Stimulated activated CD4-positive, alpha-beta T cell treated with anti-CD3 and anti-CD28 coated beads, Interleukin-1b, Interleukin-23, amount 100 ng/mL, for 1 hour (primary cell): Measurements from ENCODE around the gene PSG11.
"Not testable (repeated sequence)": the region's sequence is repeated elsewhere in the genome, so short reads cannot be mapped to it uniquely, and the experiment has no call there.

Source experiments
- DNase-seq, 2 donors: peaks; one replicate each; pipeline ENCODE4 v3.0.0-alpha.2; 2020; ENCODE audit warnings: low read depth in 2 of 2

The PSG11 gene

DNA sequence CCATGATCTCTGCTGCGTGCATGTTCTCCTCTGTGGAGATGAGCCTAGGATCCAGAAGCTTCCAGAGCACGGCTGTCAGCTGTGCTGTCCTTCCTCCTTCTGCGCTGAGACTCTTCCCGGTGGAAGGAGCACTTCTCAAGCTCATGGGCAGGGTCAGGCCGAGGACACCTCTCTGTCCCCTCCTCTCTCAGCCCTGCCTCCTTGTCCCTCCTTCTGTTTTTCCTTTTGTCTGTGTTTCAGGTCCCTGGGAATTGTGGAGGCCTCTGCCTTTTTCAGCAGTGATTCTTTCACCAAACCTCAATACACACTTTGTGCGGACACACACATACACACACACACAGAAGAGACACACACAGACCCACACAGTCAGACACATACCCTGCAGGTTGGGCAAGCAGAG lies at the start of gene PSG11:
PSG11 (minus strand) TSS at position 101 of the 400 bp plus-strand sequence; CDS start at position 4, 97 bp downstream.
- not testable (repeated sequence) for DNase-seq

DNA sequence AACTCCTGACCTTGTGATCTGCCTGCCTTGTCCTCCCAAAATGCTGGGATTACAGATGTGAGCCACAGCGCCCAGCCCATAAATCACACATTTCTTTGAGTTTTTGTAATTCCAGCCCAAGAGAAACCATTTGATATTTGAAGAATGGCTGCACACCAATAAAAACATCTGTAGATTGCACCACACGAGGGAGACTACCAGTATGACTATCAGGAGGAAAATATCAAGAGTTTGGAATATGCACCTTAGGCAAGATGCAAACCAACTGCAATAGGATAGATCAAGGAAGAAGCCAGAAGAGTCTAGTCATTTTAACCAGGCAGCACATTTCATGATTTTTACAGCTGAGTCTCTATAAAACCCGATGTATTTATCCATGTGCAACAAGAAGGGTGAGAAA lies 36.1 kb upstream of the PSG11 start:
- not testable (repeated sequence) for DNase-seq

DNA sequence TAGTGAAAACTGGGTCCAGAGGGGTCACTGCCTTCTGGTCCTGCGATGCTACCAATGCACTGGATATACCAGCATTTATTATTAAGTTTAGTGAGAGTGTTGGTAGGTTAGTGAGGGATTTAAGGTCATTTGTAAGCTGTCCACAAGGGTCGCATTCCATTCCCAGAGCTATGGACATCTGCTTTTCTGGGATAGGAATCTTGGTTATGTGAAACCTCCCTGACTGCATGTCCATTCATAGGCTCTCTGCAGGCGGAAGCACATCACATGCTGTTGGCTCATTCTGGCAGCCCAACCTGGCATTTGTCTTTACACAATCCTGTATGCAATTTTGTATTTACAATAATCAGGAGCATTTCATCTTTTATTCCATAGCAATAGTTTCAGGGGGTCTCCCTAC lies 35.1 kb upstream of the PSG11 start:
- DNase-seq = not testable (repeated sequence)

DNA sequence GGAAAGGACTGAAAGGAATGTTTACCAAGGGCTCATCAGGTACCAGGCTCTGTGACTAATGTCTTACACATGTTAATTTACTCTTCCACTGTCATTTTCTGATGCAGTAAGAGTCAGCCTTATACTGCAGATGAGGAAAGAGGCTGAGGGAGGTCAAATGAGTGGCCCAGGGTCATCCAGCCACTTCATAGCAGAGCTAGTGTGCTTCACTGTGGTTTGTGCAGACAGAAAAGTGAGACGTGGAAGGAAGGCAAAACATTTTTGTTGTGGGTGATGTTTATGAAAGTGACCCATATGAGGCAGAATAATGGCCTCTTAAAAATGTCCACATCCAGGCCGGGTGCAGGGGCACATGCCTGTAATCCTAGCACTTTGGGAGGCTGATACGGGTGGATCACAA lies 34.0 kb upstream of the PSG11 start:
- DNase-seq = not testable (repeated sequence)

DNA sequence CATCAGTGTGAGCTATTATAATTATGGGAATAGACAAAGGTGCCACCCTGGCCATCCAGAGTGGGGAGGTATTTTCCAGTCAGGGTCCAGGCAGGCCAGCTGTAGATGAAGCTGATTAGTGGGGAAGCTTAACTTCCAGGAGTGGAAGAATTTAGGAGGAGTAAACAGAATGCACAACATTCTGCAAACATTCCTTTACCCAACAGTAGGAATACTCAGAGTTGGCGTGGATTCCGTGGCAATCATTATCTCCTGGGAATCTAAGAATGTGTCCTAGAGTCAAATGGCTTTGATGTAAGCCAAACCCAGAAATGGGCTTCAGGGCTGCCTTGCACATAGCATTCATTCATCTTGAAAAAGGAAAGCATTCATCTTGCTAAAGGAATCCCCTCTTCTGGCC lies 33.2 kb upstream of the PSG11 start:
- DNase-seq = not testable (repeated sequence)

DNA sequence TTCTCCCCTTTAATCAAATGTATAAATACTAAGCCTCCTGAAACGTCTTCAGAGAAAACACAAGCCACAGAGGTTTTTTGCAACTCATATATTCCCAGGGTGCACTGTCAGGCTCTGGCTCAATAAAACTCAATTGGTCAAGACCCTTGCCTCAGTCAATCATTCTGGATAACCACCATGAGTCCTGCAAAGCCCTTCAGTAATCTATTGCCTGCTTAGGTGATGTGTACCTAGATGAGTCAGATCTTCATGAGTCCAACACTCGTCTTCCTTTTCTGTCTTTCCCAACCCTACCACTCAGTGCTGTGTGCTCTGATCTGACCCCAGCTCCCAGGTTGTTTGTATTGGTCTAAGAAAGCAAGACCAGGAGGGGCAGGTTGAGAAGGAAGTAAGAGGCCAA lies 32.2 kb upstream of the PSG11 start:
- DNase-seq = not testable (repeated sequence)

DNA sequence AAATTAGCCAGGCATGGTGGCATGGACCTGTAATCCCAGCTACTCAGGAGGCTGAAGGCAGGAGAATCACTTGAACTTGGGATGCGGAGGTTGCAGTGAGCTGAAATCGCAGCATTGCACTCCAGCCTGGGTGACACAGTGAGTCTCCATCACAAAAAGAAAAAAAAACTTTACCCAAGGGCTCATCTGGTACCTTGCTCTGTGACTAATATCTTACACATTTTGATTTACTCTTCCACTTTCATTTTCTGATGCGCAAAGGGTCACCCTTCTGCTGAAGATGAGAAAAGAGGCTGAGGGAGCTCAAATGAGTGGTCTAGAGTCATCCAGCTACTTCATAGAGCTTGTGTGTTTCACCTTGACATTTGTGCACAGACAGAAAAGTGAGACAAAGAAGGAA lies 21.7 kb upstream of the PSG11 start:
- not testable (repeated sequence) for DNase-seq

DNA sequence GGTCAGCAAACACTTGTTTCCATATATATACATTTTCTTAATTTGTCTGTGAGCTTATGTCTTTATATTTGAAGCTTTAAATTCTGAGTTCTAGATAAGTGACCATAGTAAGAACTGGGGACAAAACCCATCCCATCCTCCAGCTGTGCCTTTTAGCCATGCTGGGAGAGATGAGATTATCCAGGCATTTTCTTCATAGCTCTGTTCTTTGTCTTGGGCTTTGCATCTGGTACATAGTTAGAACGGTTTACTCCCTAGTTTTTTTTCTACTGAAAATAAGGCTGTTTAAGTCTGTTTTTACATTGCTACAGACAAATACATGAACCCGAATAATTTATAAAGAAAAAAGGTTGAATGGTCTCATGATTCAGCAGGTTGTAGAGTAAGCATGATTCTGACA lies 20.3 kb upstream of the PSG11 start:
- DNase-seq = not testable (repeated sequence)

DNA sequence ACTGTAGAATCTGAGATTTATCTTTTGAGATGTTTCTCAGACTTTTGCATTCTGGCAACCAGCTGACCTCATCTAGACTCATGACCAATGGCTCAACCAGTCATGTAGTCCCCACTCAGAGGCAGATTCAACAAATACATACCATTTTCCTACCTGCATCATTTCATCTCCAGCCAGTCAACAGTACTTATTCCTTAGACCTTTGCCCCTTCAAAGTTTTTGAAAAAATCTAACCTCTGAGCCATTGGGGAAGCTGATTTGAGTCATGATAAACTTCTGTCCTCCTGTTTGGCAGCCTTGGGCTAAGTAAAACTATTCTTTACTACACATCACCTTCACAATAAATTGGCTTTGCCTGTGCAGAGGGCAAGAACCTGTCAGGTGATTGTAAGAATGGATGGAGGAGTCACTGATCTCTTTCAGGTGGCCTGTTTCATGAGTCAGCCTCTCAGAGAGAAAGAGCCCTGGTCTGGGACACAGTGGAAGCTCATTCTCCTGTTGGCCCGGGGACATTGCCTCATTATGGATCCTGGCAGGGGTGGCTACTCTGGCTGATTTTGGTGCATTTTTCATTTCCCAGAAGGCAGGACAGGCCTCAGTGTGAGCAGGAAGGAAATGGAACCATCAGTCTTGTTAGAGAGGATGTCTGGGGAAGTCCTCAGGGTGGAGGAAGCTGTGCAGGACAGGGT lies 17.4 kb upstream of the PSG11 start:
- DNase-seq = not testable (repeated sequence)

DNA sequence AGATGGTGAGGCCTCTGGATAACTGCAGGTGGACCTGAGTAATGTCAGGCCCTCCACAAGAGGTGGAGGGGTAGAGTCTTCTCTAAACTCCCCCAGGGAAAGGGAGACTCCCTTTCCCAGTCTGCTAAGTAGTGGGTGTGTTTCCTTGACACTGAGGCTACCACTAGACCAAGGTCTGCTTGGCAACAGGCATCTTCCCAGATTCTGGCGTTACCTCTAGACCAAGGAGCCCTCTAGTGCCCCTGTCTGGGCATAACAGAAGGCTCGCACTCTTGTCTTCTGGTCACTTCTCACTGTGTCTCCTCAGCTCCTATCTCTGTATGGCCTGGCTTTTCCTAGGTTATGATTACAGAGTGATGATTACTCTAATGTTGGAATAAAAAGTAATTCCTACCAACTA lies 5.4 kb upstream of the PSG11 start:
- not testable (repeated sequence) for DNase-seq

DNA sequence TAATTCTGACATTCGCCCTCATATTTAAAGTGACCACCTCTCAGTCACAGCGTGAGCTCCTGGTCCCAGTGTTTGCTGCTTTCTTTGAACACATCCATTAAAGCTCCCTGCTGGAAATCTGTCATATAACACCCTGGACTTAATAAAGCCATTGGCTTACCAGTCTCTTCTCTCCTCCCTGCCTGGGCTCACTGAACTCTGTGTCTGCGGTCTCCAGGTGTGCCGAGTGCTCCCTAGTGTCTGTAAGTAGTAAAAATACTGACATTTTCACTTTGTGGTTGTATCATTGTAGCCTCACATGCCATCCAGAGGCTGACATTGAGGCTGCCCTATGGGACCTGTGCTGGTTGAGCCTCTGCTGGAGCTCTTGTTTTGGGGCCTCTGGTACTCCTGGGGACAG lies 2.6 kb upstream of the PSG11 start:
- no peak for DNase-seq

DNA sequence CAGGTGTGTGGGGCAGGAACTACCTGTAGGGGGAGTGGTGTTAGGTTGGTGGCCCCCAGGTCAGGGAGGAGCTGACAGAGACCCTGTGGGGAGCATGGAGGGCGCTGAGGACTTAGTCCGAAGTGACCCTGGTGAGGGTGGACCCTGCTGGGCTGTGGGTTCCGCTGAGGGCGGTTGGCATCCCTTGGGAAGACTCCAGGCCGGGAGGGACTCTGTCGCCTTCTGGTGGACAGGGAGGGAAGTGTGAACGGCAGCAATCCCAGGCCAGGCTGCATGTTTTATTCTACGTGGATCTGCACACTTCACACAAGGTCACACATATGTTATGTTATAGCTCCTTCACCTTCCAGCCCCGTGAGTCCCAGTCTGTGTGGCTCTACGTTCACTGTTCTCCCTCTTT lies 1.7 kb upstream of the PSG11 start:
- not testable (repeated sequence) for DNase-seq

DNA sequence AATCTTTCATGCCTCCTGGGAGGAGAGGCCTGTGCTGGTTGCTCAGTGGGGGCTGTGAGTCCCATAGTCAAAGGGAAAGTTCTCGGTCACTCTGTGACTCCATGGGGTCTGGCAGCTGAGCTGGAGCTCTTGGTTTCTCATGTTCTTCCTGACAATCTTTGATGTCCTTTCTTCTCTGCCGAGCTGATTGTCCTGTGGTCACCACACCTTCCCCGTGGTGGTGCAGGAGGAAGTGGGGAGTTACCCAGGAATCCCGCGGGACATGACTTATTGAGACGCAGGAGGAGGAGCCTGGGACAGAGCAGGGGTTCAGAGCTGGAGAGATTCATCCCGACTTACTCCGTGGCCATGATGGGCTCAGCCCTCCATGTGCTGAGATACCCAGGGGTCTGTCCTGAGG lies 792 bp upstream of the PSG11 start:
- DNase-seq = not testable (repeated sequence)

DNA sequence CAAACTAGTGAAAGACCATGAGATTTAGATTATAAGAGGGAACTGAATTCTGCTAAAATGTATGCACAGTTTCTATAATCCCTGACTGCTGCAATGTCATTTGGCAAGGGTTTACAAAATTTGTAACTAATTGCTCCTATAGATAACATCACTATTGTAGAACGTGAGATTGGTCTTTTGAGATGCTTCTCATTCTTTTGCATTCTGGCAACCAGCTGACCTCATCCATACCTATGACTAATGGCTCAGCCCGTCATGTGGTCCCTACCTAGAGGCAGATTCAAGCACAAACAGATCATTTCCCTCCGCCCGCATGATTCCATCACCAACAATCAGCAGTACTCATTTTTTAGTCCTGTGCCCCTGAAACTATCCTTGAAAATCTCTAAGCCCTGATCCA lies 4.2 kb downstream of the PSG11 start:
- DNase-seq = not testable (repeated sequence)

DNA sequence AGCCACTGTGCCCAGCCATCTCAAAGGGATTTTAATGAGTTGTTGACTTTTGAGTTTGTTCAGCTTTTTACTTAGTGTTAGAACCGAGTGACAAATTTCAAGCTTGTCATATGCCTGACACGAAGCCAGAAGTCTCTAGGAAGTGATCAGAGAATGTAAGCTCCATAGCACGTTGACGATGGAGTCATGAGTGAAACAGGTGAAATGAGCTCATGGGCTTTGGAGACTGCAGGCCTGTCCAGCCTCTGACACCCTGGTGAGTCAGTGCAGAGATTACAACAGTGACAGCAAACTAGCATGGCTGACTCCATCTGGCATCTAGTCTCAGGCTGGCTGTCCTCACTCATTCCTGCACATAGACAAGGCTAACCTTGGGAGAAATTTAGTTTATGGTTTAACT lies 4.6 kb downstream of the PSG11 start:
- DNase-seq = not testable (repeated sequence)

DNA sequence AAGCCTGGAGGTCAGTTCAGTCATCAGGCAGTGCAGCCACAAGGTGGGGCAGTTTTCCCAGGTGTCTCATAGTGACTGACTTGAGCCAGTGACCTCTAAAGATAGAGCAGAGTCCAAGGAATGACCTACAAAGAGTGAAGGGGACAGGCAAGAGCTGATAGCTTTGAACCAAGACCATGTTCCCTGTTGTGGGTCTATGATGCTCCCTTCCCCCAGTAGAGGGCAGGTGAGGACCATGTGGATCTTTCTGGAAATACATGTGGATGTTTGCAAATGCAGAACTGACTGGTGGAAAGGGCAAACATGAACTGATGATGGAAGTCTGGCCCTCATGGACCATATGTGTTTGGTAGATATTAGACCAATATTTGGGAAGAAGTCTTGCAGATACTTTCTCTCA lies 6.7 kb downstream of the PSG11 start:
- DNase-seq = not testable (repeated sequence)

DNA sequence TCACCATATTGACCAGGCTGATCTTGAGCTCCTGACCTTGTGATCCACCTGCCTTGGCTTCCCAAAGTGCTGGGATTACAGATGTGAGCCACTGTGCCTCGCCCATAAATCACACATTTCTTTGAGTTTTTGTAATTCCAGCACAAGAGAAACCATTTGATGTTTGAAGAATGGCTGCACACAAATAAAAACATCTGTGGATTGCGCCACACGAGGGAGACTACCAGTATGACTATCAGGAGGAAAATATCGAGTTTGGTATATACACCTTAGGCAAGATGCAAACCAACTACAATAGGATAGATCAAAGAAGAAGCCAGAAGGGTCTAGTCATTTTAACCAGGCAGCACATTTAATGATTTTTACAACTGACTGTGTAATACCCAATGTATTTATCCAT lies 20.4 kb downstream of the PSG11 start:
- not testable (repeated sequence) for DNase-seq

DNA sequence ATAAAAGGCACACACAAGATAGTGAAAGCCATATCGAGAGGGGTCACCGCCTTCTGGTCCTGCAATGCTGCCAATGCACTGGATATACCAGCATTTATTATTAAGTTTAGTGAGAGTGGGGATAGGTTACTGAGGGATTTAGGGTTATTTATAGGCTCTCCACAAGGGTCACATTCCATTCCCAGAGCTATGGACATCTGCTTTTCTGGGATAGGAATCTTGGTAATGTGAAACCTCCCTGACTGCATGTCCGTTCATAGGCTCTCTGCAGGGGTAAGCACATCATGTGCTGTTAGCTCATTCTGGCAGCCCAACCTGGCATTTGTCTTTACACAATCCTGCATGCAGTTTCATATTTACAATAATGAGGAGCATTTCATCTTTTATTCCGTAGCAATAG lies 21.4 kb downstream of the PSG11 start:
- not testable (repeated sequence) for DNase-seq

DNA sequence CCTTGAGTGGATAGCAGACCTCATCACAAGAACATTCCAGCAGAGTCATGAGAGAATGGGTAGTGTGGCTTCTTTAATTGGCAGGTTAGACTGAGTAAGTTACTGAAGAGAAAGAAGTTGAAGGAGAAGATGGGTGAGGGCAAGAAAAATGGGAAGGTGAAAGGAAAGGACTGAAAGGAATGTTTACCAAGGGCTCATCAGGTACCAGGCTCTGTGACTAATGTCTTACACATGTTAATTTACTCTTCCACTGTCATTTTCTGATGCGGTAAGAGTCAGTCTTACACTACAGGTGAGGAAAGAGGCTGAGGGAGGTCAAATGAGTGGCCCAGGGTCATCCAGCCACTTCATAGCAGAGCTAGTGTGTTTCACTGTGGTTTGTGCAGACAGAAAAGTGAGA lies 22.6 kb downstream of the PSG11 start:
- DNase-seq = not testable (repeated sequence)

DNA sequence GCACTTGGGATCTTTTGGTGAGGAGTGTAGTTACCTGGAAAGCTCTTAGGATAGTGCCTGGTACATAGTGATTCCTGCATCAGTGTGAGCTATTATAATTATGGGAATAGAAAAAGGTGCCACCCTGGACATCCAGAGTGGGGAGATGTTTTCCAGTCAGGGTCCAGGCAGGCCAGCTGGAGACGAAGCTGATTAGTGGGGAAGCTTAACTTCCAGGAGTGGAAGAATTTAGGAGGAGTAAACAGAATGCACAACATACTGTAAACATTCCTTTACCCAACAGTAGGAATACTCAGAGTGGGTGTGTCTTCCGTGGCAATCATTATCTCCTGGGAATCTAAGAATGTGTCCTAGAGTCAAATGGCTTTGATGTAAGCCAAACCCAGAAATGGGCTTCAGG lies 23.3 kb downstream of the PSG11 start:
- DNase-seq = not testable (repeated sequence)

DNA sequence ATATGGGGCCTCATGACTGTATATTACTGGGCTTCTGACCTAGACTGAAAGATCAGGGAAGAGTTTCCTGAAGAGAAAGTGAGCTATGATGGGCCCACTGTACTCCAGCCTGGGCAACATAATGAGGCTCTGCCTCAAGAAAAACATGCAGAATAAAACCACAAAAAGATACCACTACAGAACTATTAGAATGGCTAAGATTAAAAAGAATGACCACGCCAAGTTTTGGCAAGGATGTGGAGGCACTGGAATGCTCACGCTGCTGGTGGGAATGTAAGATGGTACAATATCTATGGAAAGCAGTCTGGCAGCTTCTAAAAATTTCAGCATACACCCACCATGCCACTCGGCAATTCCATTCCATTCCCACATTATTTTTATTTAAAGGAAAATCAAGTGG lies 30.1 kb downstream of the PSG11 start:
- DNase-seq = not testable (repeated sequence)

DNA sequence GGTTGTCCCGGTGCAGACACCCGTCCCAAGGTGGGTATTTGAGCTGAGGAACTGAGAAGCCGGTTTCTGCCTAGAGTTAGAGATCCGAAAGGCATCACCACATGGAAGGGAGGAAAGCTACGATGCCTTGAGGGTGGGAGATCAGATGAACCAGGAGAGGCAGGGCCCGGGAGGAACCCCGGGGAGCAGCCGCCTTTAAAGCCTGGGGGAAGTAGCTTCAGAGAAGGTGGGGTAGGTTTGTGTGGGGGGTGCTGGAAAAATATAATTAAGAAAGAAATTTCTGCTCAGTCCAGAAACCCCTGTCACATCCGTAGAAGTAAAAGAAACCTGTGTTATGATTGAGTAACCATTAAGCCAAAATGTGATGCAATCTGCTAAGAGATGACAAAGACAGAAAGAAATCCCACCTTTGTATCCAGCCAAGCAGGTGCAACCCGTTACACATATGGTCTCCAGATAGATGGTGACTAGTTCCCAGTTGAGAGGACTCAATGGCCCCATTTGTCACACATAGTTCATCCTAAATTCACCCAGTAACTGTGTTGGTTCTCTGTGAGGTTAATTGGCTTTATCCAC lies 34.2 kb downstream of the PSG11 start:
- DNase-seq = not testable (repeated sequence)

DNA sequence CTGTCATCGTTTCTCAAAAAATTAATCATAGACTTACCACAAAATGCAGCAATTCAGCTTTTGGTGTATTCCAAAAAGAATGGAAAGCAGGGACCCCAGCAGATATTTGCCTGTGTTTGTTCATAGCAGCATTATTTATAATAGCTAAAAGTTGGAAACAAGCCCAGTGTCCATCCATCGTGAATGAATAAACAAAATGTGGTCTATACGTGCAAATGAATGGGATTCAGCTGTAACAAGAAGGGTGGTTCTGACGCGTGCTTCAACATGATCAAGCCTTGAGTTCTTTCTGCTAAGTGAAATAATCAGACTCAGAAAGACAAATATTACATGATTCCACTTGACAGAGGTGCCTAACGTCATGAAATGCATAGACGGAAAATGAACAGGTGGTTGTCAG lies 36.4 kb downstream of the PSG11 start:
- no peak for DNase-seq

DNA sequence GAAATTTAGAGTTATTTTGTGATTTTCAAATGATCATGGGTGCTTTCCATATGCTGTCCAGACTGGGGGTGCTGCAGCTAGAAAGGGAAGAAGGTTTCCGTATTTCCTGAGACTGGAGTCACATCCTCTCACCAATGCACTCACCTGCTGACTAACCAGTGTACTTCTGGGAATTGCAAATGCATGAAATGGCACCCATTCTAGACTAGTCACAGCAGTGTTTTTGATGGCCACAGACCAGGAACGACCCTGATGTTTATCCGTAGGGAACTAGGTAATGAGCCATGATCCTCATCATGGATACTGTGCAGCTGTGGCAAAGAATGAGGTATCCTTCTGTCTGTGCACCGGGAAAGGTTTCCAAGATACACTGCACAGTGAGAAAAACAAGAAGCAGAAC lies 37.1 kb downstream of the PSG11 start:
- not testable (repeated sequence) for DNase-seq
